T-helper 22 cell (primary cell): ENCODE measurements around the gene EP400.
"Not testable (repeated sequence)": the region's sequence is repeated elsewhere in the genome, so short reads cannot be mapped to it uniquely, and the experiment has no call there.

Experiments
- DNase-seq: peaks from one replicate; pipeline ENCODE4 v3.0.0-alpha.2; 2020; ENCODE audit warnings: low read depth

The EP400 gene

DNA sequence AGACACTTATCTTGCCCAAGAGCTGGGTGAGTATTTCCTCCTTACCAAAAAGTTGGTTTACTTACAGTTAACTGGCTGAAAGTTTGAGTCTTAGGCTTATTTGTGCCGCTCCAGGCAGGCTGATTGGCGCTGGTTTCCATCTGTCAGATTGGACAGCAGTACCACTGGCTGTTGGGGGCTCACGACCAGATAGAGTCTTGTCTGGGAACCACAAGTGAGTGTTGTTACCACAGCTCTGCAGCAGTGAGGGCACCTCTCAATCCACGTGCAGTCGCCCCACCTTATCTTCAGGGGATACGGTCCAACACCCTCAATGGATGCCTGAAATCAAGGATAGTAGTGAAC lies 135.5 kb downstream of the EP400 start:
- no peak for DNase-seq

GRCh38 chr12:132089407-132089910 lies 139.7 kb downstream of the EP400 start:
- no peak for DNase-seq

GRCh38 chr12:132094269-132094891 lies 144.6 kb downstream of the EP400 start:
- DNase-seq: no peak

DNA sequence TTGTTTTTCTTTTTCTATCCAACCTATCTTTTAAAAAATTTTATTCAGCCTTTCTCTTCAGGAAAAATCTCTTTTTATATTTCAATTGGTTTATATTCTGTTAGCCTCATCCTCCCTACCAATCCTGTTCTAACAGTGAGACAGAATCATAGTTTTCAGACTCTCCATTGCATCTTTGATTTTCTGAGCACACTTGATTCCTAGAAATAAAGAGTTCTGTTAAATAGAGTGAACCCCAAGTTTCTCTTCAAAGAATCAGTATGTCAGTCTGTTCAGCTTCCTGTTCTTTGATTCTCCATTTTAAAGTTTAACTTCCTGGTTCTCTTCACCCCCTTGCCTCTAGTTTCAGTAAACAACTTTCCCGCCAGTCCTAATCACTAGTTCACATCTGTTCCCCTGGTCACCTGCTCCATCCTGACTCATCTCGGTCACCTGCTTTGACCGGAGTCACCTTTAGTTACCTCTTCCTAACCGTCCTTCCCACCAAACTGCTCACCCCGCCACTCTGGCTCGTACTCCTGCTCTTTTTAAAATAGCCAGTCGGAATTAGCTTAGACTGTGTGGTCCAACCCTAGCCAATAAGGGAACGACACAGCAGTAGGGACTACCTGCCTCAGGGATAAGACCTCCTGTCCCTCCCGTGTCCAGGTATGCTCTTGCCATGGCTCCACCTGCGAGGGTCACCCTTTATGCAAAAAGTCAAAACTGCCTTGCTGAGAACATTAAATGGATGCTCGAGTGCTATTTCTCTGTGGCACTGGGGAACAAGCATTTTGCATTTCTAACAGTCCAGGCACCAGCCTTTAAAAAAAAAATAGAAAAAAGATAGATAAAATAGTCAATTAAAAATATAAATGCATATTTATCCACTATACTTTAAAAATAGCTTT lies 146.0 kb downstream of the EP400 start:
- DNase-seq: no peak

GRCh38 chr12:132099739-132100138 lies 150.0 kb downstream of the EP400 start:
- DNase-seq: no peak

GRCh38 chr12:132100306-132101065 lies 150.7 kb downstream of the EP400 start:
- DNase-seq: no peak

DNA sequence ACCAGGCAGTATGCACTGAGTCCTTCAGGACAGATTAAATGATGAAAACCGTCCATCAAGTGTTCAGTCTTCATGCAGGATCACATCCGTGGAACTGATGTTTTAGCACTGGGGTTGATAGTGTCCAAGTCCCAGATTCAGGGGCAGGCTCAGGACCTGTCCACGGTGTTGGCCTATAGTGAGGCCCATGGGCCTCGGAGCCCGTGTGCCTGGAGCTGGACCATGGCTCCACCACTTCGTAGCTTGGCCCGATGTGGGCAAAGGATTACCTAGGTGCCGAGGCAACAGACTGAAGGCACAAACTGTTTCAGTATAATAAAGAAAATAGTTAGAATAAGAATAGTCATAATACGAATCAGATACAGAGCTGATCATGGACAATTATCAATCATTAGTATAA lies 152.6 kb downstream of the EP400 start:
- DNase-seq: no peak

GRCh38 chr12:132103072-132103471 lies 153.3 kb downstream of the EP400 start:
- DNase-seq: not testable (repeated sequence)

DNA sequence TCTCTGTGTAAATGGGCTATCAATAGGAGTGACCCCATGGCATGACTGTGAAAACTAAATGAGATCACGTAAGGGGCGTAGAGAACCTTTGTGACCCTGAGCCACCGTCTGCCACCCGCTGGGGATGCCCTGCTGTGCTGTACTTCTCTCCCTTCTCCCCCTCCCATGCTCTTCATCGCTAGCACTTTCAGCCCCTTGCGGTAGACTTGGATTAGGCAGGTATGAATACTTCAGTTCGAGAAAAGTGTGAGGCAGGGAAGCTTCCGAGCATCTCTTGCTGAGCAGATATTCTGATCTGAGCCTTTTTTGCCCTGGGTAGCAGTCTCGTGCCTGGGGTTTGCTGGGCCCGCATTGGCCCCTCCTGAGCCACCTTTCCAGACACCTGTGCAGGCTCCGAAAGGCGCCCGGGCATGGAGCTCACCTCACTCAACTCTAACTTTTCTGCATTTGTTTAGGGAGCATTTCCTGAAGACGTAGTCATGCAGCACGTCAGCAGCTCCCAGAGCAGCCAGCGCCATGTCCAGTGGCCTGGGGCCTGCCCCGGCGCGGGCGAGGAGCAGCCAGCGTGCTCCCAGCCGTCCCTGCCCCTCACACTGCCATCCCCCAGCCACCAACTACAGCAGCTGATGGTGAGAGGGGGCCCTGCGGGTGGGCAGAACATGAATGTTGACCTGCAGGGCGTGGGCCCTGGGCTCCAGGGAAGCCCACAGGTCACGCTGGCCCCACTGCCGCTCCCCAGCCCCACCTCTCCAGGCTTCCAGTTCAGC lies 154.0 kb downstream of the EP400 start:
- no peak for DNase-seq

DNA sequence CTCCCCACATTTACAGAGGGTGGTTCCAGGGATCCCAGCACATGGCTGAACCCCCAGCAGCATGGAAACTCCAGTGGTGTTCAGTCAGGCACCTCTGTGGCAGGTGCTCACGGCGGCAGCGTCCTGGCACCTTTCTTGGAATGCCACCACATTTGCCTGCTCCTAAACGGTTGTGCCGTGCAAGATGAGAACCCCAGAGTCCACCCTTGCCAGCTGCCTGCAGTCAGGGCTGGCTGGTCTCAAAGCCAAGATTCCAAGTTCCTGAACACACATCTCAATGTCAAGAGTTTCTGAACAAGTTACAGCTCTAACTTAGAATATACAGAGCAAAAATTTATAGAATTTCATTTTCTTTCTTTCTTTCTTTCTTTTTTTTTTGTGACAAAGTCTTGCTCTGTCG lies 155.7 kb downstream of the EP400 start:
- DNase-seq: no peak

- no peak for DNase-seq
Observed at GRCh38 chr12:132106921-132107320, 157.2 kb downstream of the EP400 start.

GRCh38 chr12:132108211-132108832 lies 158.6 kb downstream of the EP400 start:
- no peak for DNase-seq

GRCh38 chr12:132109741-132110140 lies 160.0 kb downstream of the EP400 start:
- DNase-seq: no peak

DNA sequence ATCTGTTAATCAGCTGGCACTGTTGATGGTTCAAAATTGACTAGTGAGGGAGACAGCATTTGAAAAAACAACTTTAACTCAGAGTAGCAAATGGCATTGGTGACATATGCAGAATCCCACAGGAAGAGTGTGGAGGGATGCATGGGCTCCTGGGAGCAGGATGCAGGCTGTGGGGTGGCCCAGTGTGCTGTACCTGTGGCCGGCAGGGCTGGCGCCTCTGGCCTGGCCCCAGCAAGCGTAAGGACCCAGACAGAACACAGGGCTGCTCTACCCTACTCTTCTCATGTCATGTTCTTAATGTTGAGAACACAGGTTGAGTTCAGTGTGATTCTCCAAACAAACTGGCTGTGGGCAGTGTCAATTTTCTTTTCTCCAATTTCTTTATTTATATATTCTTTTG lies 160.9 kb downstream of the EP400 start:
- DNase-seq: no peak

DNA sequence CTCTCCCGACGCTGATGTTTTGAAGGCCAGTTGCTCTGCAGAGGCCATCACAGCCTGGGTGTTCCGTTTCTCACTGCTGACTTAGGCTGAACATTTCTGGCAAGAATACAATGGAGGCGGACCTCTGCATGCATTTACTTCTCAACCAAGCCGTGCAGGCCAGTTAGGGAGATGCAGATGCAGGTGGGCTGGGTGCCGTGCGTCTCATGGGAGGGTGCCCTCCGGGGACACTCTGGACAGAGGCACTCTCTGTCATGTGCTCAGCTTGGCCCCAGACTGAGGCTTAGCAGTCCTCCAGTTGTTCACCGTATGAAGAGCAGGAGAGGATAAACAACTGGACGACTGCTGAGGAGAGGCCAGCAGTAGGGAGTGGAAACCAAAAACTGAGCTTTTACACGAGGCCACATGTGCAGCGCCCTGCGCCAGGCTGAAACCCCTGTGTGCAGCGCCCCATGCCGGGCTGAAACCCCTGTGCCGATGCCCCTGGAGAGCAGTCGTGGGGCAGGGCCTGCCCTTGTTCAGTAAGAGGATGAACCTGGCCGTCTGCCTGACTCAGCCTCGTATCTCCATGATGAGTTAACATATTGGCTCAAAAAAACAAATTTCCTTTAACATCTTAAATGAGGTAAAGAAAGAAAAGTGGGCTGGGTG lies 162.0 kb downstream of the EP400 start:
- DNase-seq: no peak

DNA sequence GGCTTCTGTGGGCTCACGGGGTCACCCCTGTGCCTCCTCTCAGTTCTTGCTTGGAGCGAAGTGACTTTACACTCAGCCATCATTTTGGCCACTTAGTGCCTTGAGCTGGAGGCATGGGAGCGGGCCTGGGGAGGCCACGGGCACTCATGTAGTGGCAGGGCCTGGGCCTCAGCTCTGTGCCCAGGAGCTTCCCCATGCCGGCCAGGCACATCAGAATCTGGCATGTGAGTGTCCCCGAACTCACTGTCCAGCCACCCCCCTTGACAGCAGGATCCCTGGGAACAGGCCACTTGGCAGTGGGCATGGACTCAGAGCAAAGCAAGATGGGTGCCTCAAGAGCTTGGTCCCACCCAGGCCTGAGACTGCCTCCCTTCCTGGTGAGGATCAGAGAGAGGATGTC lies 164.9 kb downstream of the EP400 start:
- no peak for DNase-seq

- DNase-seq: no peak
Observed at GRCh38 chr12:132115500-132115899, 165.8 kb downstream of the EP400 start.

DNA sequence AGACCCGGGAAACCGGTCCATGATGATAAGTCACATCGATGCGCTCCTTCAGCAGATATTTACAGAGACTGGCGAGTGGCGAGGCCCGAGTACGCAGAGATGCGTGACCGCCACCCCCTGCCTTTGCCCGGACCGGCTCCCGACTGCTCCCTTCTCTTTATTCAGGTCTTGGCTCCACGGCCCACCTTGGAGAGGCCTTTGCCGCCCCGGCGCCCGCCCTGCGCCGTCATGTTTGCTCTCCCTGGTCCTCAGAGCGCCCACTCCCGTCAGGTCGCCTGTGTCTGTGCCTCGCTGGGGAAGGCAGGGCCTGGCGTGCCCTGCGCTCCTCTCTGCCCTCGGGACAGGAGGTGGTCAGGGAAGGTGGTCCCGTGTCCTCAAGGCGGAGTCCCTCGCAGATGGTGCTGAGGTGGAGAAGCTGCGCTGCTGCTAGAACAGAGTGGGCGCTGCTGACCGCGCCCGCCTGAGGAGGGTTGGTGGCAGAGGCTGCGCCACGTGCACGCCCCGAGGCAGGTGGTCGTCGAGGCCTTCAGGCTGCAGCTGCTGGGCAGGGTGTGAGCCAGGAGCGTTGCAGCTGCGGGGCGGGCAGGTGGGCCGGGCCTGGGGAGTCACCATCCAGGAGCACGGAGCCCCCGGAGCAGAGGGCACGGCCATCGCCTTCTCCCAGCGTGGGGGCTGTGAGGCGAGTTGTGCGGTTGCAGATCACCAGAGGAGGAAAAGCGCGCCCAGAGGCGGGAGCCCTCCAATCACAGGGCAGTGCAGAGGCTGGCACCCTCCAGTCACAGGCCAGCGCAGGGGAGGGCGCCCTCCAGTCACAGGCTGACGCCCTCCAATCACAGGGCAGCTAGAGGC lies 167.2 kb downstream of the EP400 start:
- DNase-seq: no peak

- DNase-seq: no peak
Observed at GRCh38 chr12:132117558-132117875, 167.8 kb downstream of the EP400 start.

DNA sequence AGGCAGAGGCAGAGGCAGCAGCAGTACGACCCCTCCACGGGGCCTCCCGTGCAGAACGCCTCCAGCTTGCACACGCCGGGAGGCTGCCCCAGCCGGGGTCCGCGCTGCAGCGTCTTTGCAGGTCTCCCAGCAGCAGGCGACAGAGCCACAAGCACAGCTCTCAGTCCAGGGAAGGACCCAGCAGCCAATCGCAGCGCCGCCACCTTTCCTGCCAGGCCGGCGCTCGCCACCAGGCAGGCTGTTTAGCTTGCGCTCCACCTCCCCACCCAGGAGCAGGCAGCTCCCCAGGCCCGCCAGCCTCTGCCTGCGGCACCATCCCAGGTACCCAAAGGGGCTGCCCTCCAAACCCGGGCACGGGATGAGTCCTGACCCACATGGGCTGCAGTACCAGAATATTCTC lies 169.1 kb downstream of the EP400 start:
- no peak for DNase-seq
